Endothelial cell (in vitro differentiated cells): ENCODE results near the gene CD274. TPM values are rescaled to one million over a fixed set of nuclear protein-coding genes. Genes with fewer than 3 reads are reported as not detected.

ENCODE experiments used
- DNase-seq: peaks from one replicate; pipeline ENCODE4 v3.0.0; 2021; ENCODE audit warnings: low spot score
- H3K27ac Mint-ChIP-seq: one replicate; pipeline ENCODE4 v1.8.0; 2021; ENCODE audit warnings: mixed read lengths, inconsistent platforms; ENCODE audit not compliant: unreplicated experiment
- H3K27me3 Mint-ChIP-seq: one replicate; pipeline ENCODE4 v1.8.0; 2021; ENCODE audit warnings: mild to moderate bottlenecking, moderate library complexity, mixed read lengths, inconsistent platforms; ENCODE audit not compliant: unreplicated experiment
- H3K36me3 Mint-ChIP-seq: one replicate; pipeline ENCODE4 v1.8.0; 2021; ENCODE audit warnings: mild to moderate bottlenecking, low read depth, mixed read lengths, inconsistent platforms; ENCODE audit not compliant: unreplicated experiment
- H3K4me1 Mint-ChIP-seq: one replicate; pipeline ENCODE4 v1.8.0; 2021; ENCODE audit warnings: mild to moderate bottlenecking, mixed read lengths, inconsistent platforms; ENCODE audit not compliant: unreplicated experiment
- H3K4me3 Mint-ChIP-seq: one replicate; pipeline ENCODE4 v1.8.0; 2021; ENCODE audit warnings: mild to moderate bottlenecking, mixed read lengths, inconsistent platforms; ENCODE audit not compliant: unreplicated experiment
- H3K9me3 Mint-ChIP-seq: one replicate; pipeline ENCODE4 v1.8.0; 2021; ENCODE audit warnings: mixed read lengths, inconsistent platforms; ENCODE audit not compliant: unreplicated experiment
- CTCF ChIP-seq: fragments of 200-600 bp; sonication (generic); IDR thresholded peaks from one replicate; pipeline ENCODE4 v1.5.0; 2021; ENCODE audit warnings: antibody characterized with exemption; ENCODE audit not compliant: unreplicated experiment
- total RNA-seq: library from RNA; stranded (reverse); fragmentation: NEBNext Ultra II Directional; extraction: Animal tissue kit (Norgen Biotek cat#: 25700); gene quantifications from one replicate; pipeline ENCODE4 v1.2.1, GENCODE V29; 2021; ENCODE audit not compliant: unreplicated experiment

The CD274 gene
- total RNA-seq, 1 donor from 2014 or later: 0.56 TPM

GRCh38 chr9:5510989-5511388 lies 60.6 kb downstream of the CD274 start:
- TF ChIP-seq CTCF: no peak
- no peaks in the 10 kb centered on the region for H3K36me3 Mint-ChIP-seq
- H3K4me3 Mint-ChIP-seq: no peak overlapping the region

GRCh38 chr9:5511476-5511875 lies 61.1 kb downstream of the CD274 start:
- no peak for TF ChIP-seq CTCF
- DNase-seq: no peak
- H3K27ac Mint-ChIP-seq: no peak overlapping the region
- H3K27me3 Mint-ChIP-seq: peaks cover 2% of the 10 kb centered on the region
- H3K4me3 Mint-ChIP-seq: no peak overlapping the region
- H3K36me3 Mint-ChIP-seq: no peaks in the 10 kb centered on the region
- H3K4me1 Mint-ChIP-seq: peaks cover 45% of the 10 kb centered on the region
- no peaks in the 10 kb centered on the region for H3K9me3 Mint-ChIP-seq

More at GRCh38 chr9:5510989-5511388, 60.6 kb downstream of the CD274 start:
- H3K27ac Mint-ChIP-seq: no peak overlapping the region
- H3K9me3 Mint-ChIP-seq: no peaks in the 10 kb centered on the region
- no peak for DNase-seq
- H3K27me3 Mint-ChIP-seq: peaks cover 2% of the 10 kb centered on the region
- H3K4me1 Mint-ChIP-seq: peaks cover 45% of the 10 kb centered on the region

GRCh38 chr9:5511935-5512580 lies 61.7 kb downstream of the CD274 start:
- Mint-ChIP-seq H3K36me3 (no peaks in the 10 kb centered on the region), H3K27me3 (peaks cover 2% of the 10 kb centered on the region), H3K4me1 (peaks cover 45% of the 10 kb centered on the region), H3K27ac (no peak overlapping the region), H3K4me3 (no peak overlapping the region), H3K9me3 (no peaks in the 10 kb centered on the region)
- DNase-seq: no peak
- no peak for TF ChIP-seq CTCF

- Mint-ChIP-seq H3K27ac (no peak overlapping the region), H3K4me3 (no peak overlapping the region), H3K27me3 (peaks cover 2% of the 10 kb centered on the region), H3K9me3 (no peaks in the 10 kb centered on the region), H3K4me1 (peaks cover 45% of the 10 kb centered on the region), H3K36me3 (no peaks in the 10 kb centered on the region)
- TF ChIP-seq CTCF: no peak
- DNase-seq: no peak
These were observed 62.5 kb downstream of the CD274 start for GRCh38 chr9:5512658-5513452.
